22Rv1 (cell line): ENCODE results near the gene STEAP2.
"Not testable (repeated sequence)": the region's sequence is repeated elsewhere in the genome, so short reads cannot be mapped to it uniquely, and the experiment has no call there.

Experiments used
- H3K27ac ChIP-seq: fragments of 450-650 bp; 2 replicates; pipeline ENCODE4 v1.5.1; 2017
- ZFX ChIP-seq: fragments of 450-650 bp; IDR thresholded peaks from 2 replicates; pipeline ENCODE4 v1.6.1; 2017; ENCODE audit warnings: antibody characterized with exemption, borderline replicate concordance
- TF ChIP-seq, protein P1 (sequence below): fragments of 450-650 bp; IDR thresholded peaks from 2 replicates; pipeline ENCODE4 v1.5.1; 2017; ENCODE audit warnings: mild to moderate bottlenecking

STEAP2 gene

DNA sequence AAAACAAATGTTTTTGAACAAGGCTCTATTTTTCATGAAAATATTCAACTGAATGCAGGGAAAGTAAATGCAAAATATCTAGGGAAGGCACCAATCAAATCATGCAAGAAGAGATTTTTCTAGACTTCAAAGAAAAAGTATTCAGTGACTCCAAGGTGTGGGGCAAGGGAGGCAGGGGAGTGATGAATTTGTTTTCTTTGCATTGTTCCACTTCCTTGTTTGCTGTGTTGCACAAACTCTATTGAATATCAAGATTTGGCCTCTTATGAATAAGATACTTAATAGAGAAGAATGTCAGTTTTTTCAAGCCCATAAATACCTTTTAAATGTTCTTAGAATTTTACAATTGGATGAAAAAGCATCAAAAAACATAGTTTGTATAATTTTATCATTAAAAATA, 30.9 kb upstream of the STEAP2 start:
- H3K27ac ChIP-seq = no peak overlapping the region

DNA sequence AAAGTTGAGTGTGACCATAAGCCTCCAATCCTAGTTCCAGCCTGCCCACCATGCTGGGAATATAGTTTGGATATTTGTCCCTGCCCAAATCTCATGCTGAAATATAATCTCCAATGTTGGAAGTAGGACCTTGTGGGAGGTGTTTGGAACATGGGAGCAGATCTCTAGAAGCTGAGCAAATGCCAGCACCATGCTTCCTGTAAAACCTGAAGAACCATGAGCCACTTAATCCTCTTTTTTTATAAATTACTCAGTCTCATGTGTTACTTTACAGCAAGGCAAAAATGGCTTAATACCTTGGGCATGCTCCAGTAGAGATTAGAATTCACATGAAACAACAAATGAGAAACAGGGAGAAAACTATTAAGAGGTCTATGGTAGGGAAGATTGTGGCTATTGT, 30.1 kb upstream of the STEAP2 start:
- H3K27ac ChIP-seq = no peak overlapping the region
- no peak for TF ChIP-seq ZFX
- TF ChIP-seq, protein P1, sequence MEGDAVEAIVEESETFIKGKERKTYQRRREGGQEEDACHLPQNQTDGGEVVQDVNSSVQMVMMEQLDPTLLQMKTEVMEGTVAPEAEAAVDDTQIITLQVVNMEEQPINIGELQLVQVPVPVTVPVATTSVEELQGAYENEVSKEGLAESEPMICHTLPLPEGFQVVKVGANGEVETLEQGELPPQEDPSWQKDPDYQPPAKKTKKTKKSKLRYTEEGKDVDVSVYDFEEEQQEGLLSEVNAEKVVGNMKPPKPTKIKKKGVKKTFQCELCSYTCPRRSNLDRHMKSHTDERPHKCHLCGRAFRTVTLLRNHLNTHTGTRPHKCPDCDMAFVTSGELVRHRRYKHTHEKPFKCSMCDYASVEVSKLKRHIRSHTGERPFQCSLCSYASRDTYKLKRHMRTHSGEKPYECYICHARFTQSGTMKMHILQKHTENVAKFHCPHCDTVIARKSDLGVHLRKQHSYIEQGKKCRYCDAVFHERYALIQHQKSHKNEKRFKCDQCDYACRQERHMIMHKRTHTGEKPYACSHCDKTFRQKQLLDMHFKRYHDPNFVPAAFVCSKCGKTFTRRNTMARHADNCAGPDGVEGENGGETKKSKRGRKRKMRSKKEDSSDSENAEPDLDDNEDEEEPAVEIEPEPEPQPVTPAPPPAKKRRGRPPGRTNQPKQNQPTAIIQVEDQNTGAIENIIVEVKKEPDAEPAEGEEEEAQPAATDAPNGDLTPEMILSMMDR = no peak

More for the DNA sequence above, 30.9 kb upstream of the STEAP2 start:
- TF ChIP-seq, protein P1 = no peak
- TF ChIP-seq ZFX = no peak

DNA sequence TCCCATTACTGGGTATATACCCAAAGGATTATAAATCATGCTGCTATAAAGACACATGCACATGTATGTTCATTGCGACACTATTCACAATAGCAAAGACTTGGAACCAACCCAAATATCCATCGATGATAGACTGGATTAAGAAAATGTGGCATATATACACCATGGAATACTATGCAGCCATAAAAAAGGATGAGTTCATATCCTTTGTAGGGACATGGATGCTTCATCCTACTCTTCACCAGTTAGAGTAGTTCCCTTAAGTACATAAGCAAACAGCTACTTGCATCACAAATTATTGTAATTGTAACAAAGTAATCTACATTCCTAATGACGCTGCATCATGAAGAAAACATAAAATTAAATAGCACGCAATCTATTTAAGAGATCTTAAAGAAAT, 25.2 kb upstream of the STEAP2 start:
- not testable (repeated sequence) for H3K27ac ChIP-seq

DNA sequence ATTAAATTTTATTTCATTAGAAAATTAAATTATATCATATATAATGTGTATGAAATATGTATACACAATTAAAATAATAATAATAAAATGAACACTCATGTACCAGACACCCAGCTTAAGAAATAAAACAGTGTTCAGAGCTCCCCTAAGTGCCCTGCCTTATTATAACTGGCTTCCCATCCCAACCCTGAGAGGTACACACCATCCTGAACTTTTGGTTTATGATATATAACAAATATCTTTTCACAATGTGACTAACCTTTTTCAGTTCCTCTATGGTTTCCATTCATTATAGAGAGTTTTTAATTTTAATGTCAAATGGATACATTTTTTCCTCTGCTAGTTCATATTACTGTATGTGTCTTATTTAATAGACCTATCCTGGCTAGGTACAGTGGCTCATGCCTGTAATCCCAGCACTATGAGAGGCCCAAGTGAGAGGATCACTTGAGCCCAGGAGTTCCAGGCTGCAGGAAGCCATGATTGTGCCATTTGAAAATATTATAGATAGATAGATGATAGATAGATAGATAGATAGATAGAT, 24.0 kb upstream of the STEAP2 start:
- no peak for TF ChIP-seq ZFX
- TF ChIP-seq, protein P1 = no peak
- no peak overlapping the region for H3K27ac ChIP-seq

DNA sequence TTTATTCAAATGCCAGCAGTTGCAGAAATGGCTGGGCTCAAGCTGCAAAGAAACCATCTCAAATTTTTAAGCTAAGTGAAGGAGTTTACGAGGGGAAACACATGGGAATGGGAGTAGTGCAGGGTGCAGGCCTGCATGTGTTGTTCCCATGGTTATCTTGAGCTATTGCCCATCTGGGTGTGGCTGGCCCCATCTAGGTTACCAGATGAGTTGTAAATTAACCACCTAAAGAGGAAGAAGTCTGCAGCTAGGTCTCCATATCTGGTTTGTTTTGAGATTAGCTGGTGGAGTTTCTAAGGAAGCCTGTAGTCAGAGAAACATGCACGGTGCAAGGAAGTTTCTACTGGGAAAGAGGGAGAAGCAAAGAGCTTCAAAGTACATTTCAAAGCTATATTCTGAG, 23.3 kb upstream of the STEAP2 start:
- H3K27ac ChIP-seq = no peak overlapping the region
- no peak for TF ChIP-seq ZFX
- TF ChIP-seq, protein P1 = no peak

DNA sequence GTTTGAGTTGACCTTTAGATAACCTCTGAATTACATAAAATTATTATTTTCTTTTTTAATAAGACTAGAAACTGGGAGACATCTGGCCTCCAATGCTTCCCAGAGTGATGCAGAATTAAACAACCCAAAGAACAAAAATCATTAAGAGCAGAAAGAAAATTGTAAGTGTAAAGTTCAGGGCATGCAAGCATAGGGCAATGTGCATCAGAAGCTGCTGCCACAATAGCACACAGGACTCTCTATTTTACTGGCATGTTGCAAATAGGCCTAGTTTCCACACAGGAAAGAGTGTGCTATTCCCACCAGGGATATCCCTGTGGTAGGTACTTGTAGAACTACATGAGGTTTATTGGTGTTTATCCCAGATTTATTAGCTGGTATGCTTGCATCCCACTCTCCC, 20.5 kb upstream of the STEAP2 start:
- TF ChIP-seq, protein P1 = no peak
- TF ChIP-seq ZFX = no peak
- H3K27ac ChIP-seq = no peak overlapping the region

DNA sequence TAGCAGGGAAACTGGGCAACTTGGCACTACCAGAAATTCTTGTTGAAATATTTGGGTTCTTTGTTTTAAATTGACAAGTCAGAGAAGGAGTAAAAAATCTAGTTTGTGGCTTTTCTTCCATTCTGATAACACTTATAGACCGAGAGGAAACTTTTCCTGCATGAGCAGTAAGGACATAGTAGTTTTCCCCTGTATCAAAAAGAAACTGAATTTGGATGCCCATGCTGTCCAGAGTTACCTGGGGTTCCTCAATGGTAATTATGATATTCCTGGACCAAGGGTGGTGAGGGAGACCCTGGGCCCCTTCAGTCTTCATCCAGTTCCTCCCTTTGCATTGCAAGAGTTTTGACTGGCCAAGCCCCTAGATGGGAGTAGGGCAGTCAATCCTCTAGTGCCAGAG, 19.9 kb upstream of the STEAP2 start:
- TF ChIP-seq ZFX = no peak
- TF ChIP-seq, protein P1 = no peak
- H3K27ac ChIP-seq = no peak overlapping the region
